ENCODE results near the gene ZDHHC5. TPM values are rescaled to one million over a fixed set of nuclear protein-coding genes. Genes with fewer than 3 reads are reported as not detected.
A peak's percentile ranks its signal among the peaks of the same experiment; 100 is the strongest.

ZDHHC5 gene
- total RNA-seq, 1 donor from 2014 or later = 53.9 TPM

- peak overlapping the region; percentile 90 for H3K4me3 Mint-ChIP-seq
- H3K27ac Mint-ChIP-seq = peak overlapping the region; percentile 99
- no peak for TF ChIP-seq CTCF (IDR thresholded peaks at IDR 0.05; ENCODE audit: unreplicated experiment)
- DNase-seq (ENCODE audit: low spot score in 2 of 2, unreplicated experiment in 2 of 2) = peak; percentile 75 to 90
- no peaks in the 10 kb centered on the region for H3K9me3 Mint-ChIP-seq
- H3K4me1 Mint-ChIP-seq = peaks cover 55% of the 10 kb centered on the region
- no peaks in the 10 kb centered on the region for H3K27me3 Mint-ChIP-seq (ENCODE audit: low read depth)
- peaks cover 1% of the 10 kb centered on the region for H3K36me3 Mint-ChIP-seq
Observed at GRCh38 chr11:57639321-57640067, 28.4 kb upstream of the ZDHHC5 start.

- no peak for TF ChIP-seq CTCF (IDR thresholded peaks at IDR 0.05; ENCODE audit: unreplicated experiment)
- Mint-ChIP-seq H3K27me3 (ENCODE audit: low read depth) (no peaks in the 10 kb centered on the region), H3K4me1 (peaks cover 58% of the 10 kb centered on the region), H3K27ac (peak overlapping the region; percentile 99), H3K9me3 (no peaks in the 10 kb centered on the region), H3K36me3 (peaks cover 1% of the 10 kb centered on the region), H3K4me3 (peak overlapping the region; percentile 90)
- no peak for DNase-seq (ENCODE audit: low spot score in 2 of 2, unreplicated experiment in 2 of 2)
Observed at GRCh38 chr11:57640068-57640800, 27.7 kb upstream of the ZDHHC5 start.

GRCh38 chr11:57641011-57641807, 26.7 kb upstream of the ZDHHC5 start:
- H3K9me3 Mint-ChIP-seq = no peaks in the 10 kb centered on the region
- H3K4me1 Mint-ChIP-seq = peaks cover 67% of the 10 kb centered on the region
- peak overlapping the region; percentile 90 for H3K4me3 Mint-ChIP-seq
- peak in 1 of 2 experiments; percentile 45 for DNase-seq (ENCODE audit: low spot score in 2 of 2, unreplicated experiment in 2 of 2)
- no peaks in the 10 kb centered on the region for H3K27me3 Mint-ChIP-seq (ENCODE audit: low read depth)
- peaks cover 1% of the 10 kb centered on the region for H3K36me3 Mint-ChIP-seq
- peak overlapping the region; percentile 99 for H3K27ac Mint-ChIP-seq
- no peak for TF ChIP-seq CTCF (IDR thresholded peaks at IDR 0.05; ENCODE audit: unreplicated experiment)

- Mint-ChIP-seq H3K4me3 (no peak overlapping the region), H3K4me1 (peaks cover 79% of the 10 kb centered on the region)
- no peak for TF ChIP-seq CTCF (IDR thresholded peaks at IDR 0.05; ENCODE audit: unreplicated experiment)
Observed at GRCh38 chr11:57643802-57644201, 24.1 kb upstream of the ZDHHC5 start.

GRCh38 chr11:57644748-57645688, 22.9 kb upstream of the ZDHHC5 start:
- Mint-ChIP-seq H3K27me3 (ENCODE audit: low read depth) (no peaks in the 10 kb centered on the region), H3K4me1 (peaks cover 85% of the 10 kb centered on the region), H3K36me3 (peaks cover 1% of the 10 kb centered on the region), H3K27ac (peak overlapping the region; percentile 78), H3K4me3 (no peak overlapping the region), H3K9me3 (no peaks in the 10 kb centered on the region)
- TF ChIP-seq CTCF (IDR thresholded peaks at IDR 0.05; ENCODE audit: unreplicated experiment) = peak; percentile 92
- DNase-seq (ENCODE audit: low spot score in 2 of 2, unreplicated experiment in 2 of 2) = peak; percentile 69 to 88

More at GRCh38 chr11:57643802-57644201, 24.1 kb upstream of the ZDHHC5 start:
- peaks cover 1% of the 10 kb centered on the region for H3K36me3 Mint-ChIP-seq
- DNase-seq (ENCODE audit: low spot score in 2 of 2, unreplicated experiment in 2 of 2) = no peak
- H3K27me3 Mint-ChIP-seq (ENCODE audit: low read depth) = no peaks in the 10 kb centered on the region
- H3K27ac Mint-ChIP-seq = peak overlapping the region; percentile 23
- no peaks in the 10 kb centered on the region for H3K9me3 Mint-ChIP-seq

Data from mesothelial cell of epicardium (in vitro differentiated cells).